HG03342 (cell line): ENCODE measurements around the gene RIPPLY2.
"Not testable (repeated sequence)": the region's sequence is repeated elsewhere in the genome, so short reads cannot be mapped to it uniquely, and the experiment has no call there.

ENCODE experiments used
- ATAC-seq: cut with Tn5 transposase; IDR thresholded peaks from one replicate; pipeline ENCODE4 v1.9.1; 2021; ENCODE audit warnings: mild to moderate bottlenecking, moderate library complexity; ENCODE audit not compliant: unreplicated experiment

RIPPLY2 gene

DNA sequence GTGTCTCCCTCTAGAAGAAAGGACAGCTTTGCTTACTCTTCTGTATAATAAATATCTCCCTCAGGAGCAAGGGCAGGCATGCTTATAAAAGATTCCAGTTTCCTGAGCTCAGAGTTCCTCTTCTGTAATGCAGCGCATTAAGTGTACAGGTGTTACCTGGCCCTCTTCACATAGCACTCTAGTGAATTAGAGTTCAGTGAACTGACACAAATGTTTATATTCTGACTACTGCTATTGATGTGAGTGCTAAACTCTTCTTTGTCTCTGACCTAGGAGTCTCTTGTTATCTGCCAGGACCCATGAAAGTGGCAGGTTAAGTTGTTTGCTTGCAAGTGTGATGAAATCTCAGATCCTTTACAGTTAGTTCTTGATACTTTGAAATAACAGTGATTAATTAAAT lies 39.9 kb downstream of the RIPPLY2 start:
- ATAC-seq, result no peak

DNA sequence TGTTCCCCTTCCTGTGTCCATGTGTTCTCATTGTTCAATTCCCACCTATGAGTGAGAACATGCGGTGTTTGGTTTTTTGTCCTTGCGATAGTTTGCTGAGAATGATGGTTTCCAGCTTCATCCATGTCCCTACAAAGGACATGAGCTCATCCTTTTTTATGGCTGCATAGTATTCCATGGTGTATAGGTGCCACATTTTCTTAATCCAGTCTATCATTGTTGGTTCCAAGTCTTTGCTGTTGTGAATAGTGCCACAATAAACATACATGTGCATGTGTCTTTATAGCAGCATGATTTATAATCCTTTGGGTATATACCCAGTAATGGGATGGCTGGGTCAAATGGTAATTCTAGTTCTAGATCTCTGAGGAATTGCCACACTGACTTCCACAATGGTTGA lies 43.9 kb downstream of the RIPPLY2 start:
- ATAC-seq, result not testable (repeated sequence)

- no peak for ATAC-seq
Observed at GRCh38 chr6:83901624-83902023, 48.5 kb downstream of the RIPPLY2 start.

- ATAC-seq, result no peak
Observed at GRCh38 chr6:83904395-83904794, 51.2 kb downstream of the RIPPLY2 start.

DNA sequence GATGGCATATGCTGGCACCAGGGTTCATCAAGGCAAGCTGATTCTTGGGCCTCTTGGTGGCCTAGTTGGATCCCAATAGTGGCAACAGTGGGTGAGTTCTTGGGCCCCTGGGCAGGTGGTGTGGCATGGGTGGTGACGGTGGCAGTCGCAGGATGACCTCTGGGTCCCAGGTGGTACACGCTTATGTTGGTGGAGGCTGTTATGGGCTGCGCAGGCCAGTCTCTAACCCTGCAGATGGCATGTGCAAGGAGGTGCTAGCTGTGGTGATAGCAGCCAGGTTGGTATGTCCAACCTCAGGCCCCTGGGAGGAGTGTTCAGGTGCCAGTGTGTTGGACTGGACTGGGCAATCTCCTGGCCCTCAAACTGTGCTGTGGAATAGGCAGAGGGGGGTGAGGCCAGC lies 52.5 kb downstream of the RIPPLY2 start:
- no peak for ATAC-seq
